Testis (tissue), 2 donors: ENCODE results near the gene DRAXIN.

Experiments
- POLR2A ChIP-seq: fragments of 450-650 bp; IDR thresholded peaks from one replicate; pipeline ENCODE4 v1.6.1; 2017; ENCODE audit warnings: antibody characterized with exemption, mild to moderate bottlenecking, moderate library complexity
- TF ChIP-seq, protein P1 (sequence below), 3 experiments: fragments of 450-650 bp in 2 of 3; fragments of 200-600 bp in 1 of 3; sonication (generic) in 1 of 3; IDR thresholded peaks; one replicate each; pipeline ENCODE4 v1.5.1; 2016 to 2019; ENCODE audit warnings: antibody characterized with exemption in 3 of 3, mild to moderate bottlenecking in 2 of 3, moderate library complexity in 1 of 3

DNA sequence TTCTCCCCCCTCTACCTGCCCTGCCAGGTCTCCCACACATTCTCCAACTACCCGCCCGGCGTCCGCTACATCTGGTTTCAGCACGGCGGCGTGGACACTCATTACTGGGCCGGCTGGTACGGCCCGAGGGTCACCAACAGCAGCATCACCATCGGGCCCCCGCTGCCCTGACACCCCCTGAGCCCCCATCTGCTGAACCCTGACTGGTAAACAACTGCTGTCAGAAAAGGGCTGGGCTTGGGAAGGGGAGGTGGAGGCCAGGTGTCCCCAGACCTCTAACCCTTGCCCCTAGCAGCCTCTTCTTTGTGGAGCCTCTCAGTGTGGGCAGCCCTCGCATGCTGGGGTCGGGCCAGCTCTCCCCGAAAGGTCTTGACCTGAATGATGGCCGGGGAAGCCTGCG, 30.4 kb upstream of the DRAXIN start:
- TF ChIP-seq, protein P1, sequence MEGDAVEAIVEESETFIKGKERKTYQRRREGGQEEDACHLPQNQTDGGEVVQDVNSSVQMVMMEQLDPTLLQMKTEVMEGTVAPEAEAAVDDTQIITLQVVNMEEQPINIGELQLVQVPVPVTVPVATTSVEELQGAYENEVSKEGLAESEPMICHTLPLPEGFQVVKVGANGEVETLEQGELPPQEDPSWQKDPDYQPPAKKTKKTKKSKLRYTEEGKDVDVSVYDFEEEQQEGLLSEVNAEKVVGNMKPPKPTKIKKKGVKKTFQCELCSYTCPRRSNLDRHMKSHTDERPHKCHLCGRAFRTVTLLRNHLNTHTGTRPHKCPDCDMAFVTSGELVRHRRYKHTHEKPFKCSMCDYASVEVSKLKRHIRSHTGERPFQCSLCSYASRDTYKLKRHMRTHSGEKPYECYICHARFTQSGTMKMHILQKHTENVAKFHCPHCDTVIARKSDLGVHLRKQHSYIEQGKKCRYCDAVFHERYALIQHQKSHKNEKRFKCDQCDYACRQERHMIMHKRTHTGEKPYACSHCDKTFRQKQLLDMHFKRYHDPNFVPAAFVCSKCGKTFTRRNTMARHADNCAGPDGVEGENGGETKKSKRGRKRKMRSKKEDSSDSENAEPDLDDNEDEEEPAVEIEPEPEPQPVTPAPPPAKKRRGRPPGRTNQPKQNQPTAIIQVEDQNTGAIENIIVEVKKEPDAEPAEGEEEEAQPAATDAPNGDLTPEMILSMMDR (IDR thresholded peaks at IDR 0.05), result no peak
- TF ChIP-seq POLR2A, result no peak
